K562 (cell line): ENCODE measurements around the gene CCDC70. TPM values are rescaled to one million over a fixed set of nuclear protein-coding genes. Genes with fewer than 3 reads are reported as not detected.

Source experiments
- ARNT ChIP-seq, 2 experiments: fragments of 450-650 bp; IDR thresholded peaks; 2 replicates each; pipeline ENCODE4 v1.6.1; 2016; ENCODE audit warnings: mild to moderate bottlenecking in 1 of 2
- BDP1 ChIP-seq: IDR thresholded peaks from 3 replicates; pipeline ENCODE4 v1.6.1; 2011; ENCODE audit not compliant: insufficient read length, insufficient read depth
- DPF2 ChIP-seq: fragments of 450-650 bp; IDR thresholded peaks from 2 replicates; pipeline ENCODE4 v1.6.1; 2016
- ELF2 ChIP-seq: fragments of 250-450 bp; sonication (Bioruptor Pico); IDR thresholded peaks from 2 replicates; pipeline ENCODE4 v1.5.0; 2021; ENCODE audit warnings: mild to moderate bottlenecking
- FOS ChIP-seq: IDR thresholded peaks from 3 replicates; pipeline ENCODE4 v1.6.1; 2011; ENCODE audit not compliant: insufficient read length; ENCODE audit errors: extremely low read depth
- FOXK1 ChIP-seq: sonication (generic); formaldehyde crosslinking; IDR thresholded peaks from 2 replicates; pipeline ENCODE4 v1.8.0; 2022; ENCODE audit warnings: missing genetic modification reagents, mild to moderate bottlenecking, borderline replicate concordance
- FOXK2 ChIP-seq, 2 experiments: fragments of 450-650 bp; IDR thresholded peaks in 1 of 2; conservative IDR thresholded peaks in 1 of 2; 2 replicates each; pipeline ENCODE4 v1.6.1; 2016; ENCODE audit warnings: low read depth in 2 of 2, mild to moderate bottlenecking in 1 of 2
- GATAD2A ChIP-seq: fragments of 450-650 bp; IDR thresholded peaks from 2 replicates; pipeline ENCODE4 v1.6.1; 2017
- HNRNPUL1 ChIP-seq: fragments of 200-400 bp; formaldehyde crosslinking; IDR thresholded peaks from 2 replicates; pipeline ENCODE4 v1.6.1; 2017; ENCODE audit warnings: low read length
- ILK ChIP-seq: fragments of 450-650 bp; IDR thresholded peaks from 2 replicates; pipeline ENCODE4 v1.6.1; 2016; ENCODE audit warnings: missing genetic modification characterization, low read depth, mild to moderate bottlenecking, missing compliant biosample characterization, moderate library complexity, borderline replicate concordance
- KHSRP ChIP-seq: fragments of 450-650 bp; IDR thresholded peaks from 2 replicates; pipeline ENCODE4 v1.6.1; 2017
- MED1 ChIP-seq: sonication (generic); formaldehyde crosslinking; IDR thresholded peaks from 2 replicates; pipeline ENCODE4 v1.8.1; 2023; ENCODE audit warnings: missing genetic modification reagents, borderline replicate concordance
- NCOA4 ChIP-seq: fragments of 450-650 bp; IDR thresholded peaks from 2 replicates; pipeline ENCODE4 v1.6.1; 2018; ENCODE audit warnings: mild to moderate bottlenecking; ENCODE audit not compliant: partially characterized antibody
- SAFB ChIP-seq: fragments of 200-400 bp; formaldehyde crosslinking; IDR thresholded peaks from 2 replicates; pipeline ENCODE4 v1.6.1; 2017; ENCODE audit warnings: low read depth, low read length, borderline replicate concordance
- SIX5 ChIP-seq, 2 experiments: IDR thresholded peaks; 2 replicates each; pipeline ENCODE4 v1.6.1; 2011; ENCODE audit warnings: low read length in 2 of 2, borderline replicate concordance in 1 of 2, low read depth in 1 of 2, mild to moderate bottlenecking in 1 of 2, moderate library complexity in 1 of 2; ENCODE audit not compliant: insufficient read depth in 1 of 2
- SMARCA4 ChIP-seq: fragments of 450-650 bp; IDR thresholded peaks from 2 replicates; pipeline ENCODE4 v1.6.1; 2016
- SNRNP70 ChIP-seq: fragments of 200-400 bp; formaldehyde crosslinking; optimal IDR thresholded peaks from 2 replicates; pipeline ENCODE3; 2017; ENCODE audit warnings: low read depth, low read length
- STAG1 ChIP-seq: sonication (generic); formaldehyde crosslinking; IDR thresholded peaks from 2 replicates; pipeline ENCODE4 v1.5.0; 2020; ENCODE audit warnings: missing genetic modification reagents, borderline replicate concordance
- ZKSCAN3 ChIP-seq: fragments of 250-450 bp; sonication (Bioruptor Pico); IDR thresholded peaks from 2 replicates; pipeline ENCODE4 v1.4.0; 2020
- ZNF143 ChIP-seq: sonication (generic); formaldehyde crosslinking; IDR thresholded peaks from 2 replicates; pipeline ENCODE4 v1.9.0; 2022; ENCODE audit warnings: mild to moderate bottlenecking, missing genetic modification reagents
- ZNF239 ChIP-seq: fragments of 250-450 bp; sonication (Bioruptor Pico); IDR thresholded peaks from 2 replicates; pipeline ENCODE4 v1.4.0; 2020; ENCODE audit warnings: mild to moderate bottlenecking
- ZNF699 ChIP-seq: fragments of 250-450 bp; sonication (Bioruptor Pico); IDR thresholded peaks from 2 replicates; pipeline ENCODE4 v1.8.0; 2021; ENCODE audit warnings: mild to moderate bottlenecking, moderate library complexity; ENCODE audit not compliant: insufficient replicate concordance
- polyA plus RNA-seq, 8 experiments: library from polyadenylated mRNA; depleted of rRNA in 4 of 8; stranded (reverse) in 5 of 8; unstranded in 3 of 8; fragments of >200 nt; fragmentation: Nextera tagmentation in 2 of 8; fragmentation: Illumina TruSeq in 1 of 8; extraction: Ambion mirVana in 2 of 8; extraction: Trizol in 1 of 8; gene quantifications; 2 replicates each; pipeline versions ENCODE4 v1.2.1 to v1.2.3, GENCODE V29; 2011 to 2014; ENCODE audit warnings: inconsistent platforms in 1 of 8, missing spikeins in 1 of 8
- total RNA-seq, 7 experiments: library from RNA; depleted of rRNA in 6 of 7; stranded (reverse); fragments of >200 nt in 6 of 7; fragmentation: Illumina TruSeq in 2 of 7; extraction: Trizol in 2 of 7; gene quantifications; 2 replicates each; pipeline versions ENCODE4 v1.2.1 to v1.2.3, GENCODE V29; 2011 to 2021; ENCODE audit warnings: low replicate concordance in 1 of 7
- TF ChIP-seq, protein P1 (sequence below): fragments of 250-450 bp; sonication (Bioruptor Pico); IDR thresholded peaks from 2 replicates; pipeline ENCODE4 v1.4.0; 2020; ENCODE audit warnings: mild to moderate bottlenecking, moderate library complexity
- TF ChIP-seq, protein P2 (sequence below): fragments of 250-450 bp; sonication (Bioruptor Pico); IDR thresholded peaks from 2 replicates; pipeline ENCODE4 v1.6.1; 2021; ENCODE audit warnings: mild to moderate bottlenecking
- TF ChIP-seq, protein P3 (sequence below): fragments of 250-450 bp; sonication (Bioruptor Pico); IDR thresholded peaks from 2 replicates; pipeline ENCODE4 v1.5.0; 2022; ENCODE audit warnings: mild to moderate bottlenecking

Gene CCDC70
- total and polyA plus RNA-seq, 9 of the 15 experiments (the other 6 are each of a cell fraction or from before 2014, with no cell fraction given) = not detected

DNA sequence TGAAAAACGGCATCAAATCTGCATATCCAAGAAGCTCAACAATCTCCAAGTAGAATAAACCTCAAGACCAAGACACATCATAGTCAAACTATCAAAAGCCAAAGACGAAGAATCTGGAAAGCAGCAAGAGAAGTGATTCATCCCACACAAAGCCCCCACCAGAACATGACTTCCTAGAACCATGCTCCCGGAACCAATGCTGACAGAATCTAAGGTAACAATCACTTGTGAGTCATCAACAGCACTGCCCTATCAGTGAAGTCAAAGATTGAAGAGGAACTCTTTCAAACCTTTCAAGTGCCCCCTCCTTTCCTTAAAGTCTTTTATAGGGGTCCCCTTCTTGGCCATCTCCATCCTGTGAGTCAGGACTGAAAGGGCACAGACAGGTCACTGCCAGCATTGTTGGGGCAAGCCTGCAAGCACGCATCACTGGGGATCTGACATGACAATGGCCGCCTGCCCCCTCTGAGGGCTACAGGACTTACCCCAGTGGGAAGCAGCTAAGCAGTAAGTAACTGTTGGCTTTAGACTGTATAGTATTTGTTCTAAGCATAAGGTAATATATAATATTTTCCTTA lies at the start of gene CCDC70 (continued):
- no peak for TF ChIP-seq MED1
- no peak for TF ChIP-seq ILK (tag)
- no peak for TF ChIP-seq SAFB
- no peak for TF ChIP-seq FOXK2 (conservative IDR thresholded peaks at IDR 0.05 in 1 of 2, IDR thresholded peaks at IDR 0.05 in 1 of 2; ENCODE audit: low read depth in 2 of 2)
- TF ChIP-seq ZKSCAN3 = no peak
- TF ChIP-seq, protein P1, sequence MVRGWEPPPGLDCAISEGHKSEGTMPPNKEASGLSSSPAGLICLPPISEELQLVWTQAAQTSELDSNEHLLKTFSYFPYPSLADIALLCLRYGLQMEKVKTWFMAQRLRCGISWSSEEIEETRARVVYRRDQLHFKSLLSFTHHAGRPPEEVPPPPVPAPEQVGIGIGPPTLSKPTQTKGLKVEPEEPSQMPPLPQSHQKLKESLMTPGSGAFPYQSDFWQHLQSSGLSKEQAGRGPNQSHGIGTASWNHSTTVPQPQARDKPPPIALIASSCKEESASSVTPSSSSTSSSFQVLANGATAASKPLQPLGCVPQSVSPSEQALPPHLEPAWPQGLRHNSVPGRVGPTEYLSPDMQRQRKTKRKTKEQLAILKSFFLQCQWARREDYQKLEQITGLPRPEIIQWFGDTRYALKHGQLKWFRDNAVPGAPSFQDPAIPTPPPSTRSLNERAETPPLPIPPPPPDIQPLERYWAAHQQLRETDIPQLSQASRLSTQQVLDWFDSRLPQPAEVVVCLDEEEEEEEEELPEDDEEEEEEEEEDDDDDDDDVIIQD = no peak
- TF ChIP-seq GATAD2A = no peak
- TF ChIP-seq ZNF699 = no peak
- TF ChIP-seq FOS = peak; percentile 15
- TF ChIP-seq DPF2 = peak; percentile 56; the same call in 1 of the 2 replicates
- peak; percentile 49; the same call in 1 of the 2 replicates for TF ChIP-seq SMARCA4
- TF ChIP-seq ZNF239 (CRISPR knock-in tag) = no peak
- no peak for TF ChIP-seq SNRNP70
- TF ChIP-seq, protein P2, sequence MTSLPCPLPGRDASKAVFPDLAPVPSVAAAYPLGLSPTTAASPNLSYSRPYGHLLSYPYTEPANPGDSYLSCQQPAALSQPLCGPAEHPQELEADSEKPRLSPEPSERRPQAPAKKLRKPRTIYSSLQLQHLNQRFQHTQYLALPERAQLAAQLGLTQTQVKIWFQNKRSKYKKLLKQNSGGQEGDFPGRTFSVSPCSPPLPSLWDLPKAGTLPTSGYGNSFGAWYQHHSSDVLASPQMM (CRISPR knock-in tag) = no peak
- TF ChIP-seq STAG1 (CRISPR knock-in tag) = no peak
- TF ChIP-seq ELF2 (CRISPR knock-in tag) = no peak
- TF ChIP-seq ARNT (IDR thresholded peaks at IDR 0.05) = no peak
- no peak for TF ChIP-seq HNRNPUL1
- TF ChIP-seq KHSRP = no peak
- TF ChIP-seq SIX5 (IDR thresholded peaks at IDR 0.05; ENCODE audit: borderline replicate concordance in 1 of 2, insufficient read depth in 1 of 2, low read depth in 1 of 2, low read length in 2 of 2) = no peak
- no peak for TF ChIP-seq ZNF143 (CRISPR knock-in tag)
- no peak for TF ChIP-seq BDP1
- no peak for TF ChIP-seq NCOA4
- no peak for TF ChIP-seq FOXK1 (CRISPR knock-in tag)
- TF ChIP-seq, protein P3, sequence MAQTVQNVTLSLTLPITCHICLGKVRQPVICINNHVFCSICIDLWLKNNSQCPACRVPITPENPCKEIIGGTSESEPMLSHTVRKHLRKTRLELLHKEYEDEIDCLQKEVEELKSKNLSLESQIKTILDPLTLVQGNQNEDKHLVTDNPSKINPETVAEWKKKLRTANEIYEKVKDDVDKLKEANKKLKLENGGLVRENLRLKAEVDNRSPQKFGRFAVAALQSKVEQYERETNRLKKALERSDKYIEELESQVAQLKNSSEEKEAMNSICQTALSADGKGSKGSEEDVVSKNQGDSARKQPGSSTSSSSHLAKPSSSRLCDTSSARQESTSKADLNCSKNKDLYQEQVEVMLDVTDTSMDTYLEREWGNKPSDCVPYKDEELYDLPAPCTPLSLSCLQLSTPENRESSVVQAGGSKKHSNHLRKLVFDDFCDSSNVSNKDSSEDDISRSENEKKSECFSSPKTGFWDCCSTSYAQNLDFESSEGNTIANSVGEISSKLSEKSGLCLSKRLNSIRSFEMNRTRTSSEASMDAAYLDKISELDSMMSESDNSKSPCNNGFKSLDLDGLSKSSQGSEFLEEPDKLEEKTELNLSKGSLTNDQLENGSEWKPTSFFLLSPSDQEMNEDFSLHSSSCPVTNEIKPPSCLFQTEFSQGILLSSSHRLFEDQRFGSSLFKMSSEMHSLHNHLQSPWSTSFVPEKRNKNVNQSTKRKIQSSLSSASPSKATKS = no peak
